HEK293 (cell line): ENCODE data around the gene MYO9B.

Experiments
- CTCF ChIP-seq: fragments of 450-650 bp; formaldehyde crosslinking; IDR thresholded peaks from 2 replicates; pipeline ENCODE4 v1.5.1; 2016; ENCODE audit warnings: missing biosample characterization, missing genetic modification characterization
- ZNF140 ChIP-seq: fragments of 450-650 bp; formaldehyde crosslinking; IDR thresholded peaks from 2 replicates; pipeline ENCODE4 v1.5.1; 2016; ENCODE audit warnings: missing biosample characterization, missing genetic modification characterization

DNA sequence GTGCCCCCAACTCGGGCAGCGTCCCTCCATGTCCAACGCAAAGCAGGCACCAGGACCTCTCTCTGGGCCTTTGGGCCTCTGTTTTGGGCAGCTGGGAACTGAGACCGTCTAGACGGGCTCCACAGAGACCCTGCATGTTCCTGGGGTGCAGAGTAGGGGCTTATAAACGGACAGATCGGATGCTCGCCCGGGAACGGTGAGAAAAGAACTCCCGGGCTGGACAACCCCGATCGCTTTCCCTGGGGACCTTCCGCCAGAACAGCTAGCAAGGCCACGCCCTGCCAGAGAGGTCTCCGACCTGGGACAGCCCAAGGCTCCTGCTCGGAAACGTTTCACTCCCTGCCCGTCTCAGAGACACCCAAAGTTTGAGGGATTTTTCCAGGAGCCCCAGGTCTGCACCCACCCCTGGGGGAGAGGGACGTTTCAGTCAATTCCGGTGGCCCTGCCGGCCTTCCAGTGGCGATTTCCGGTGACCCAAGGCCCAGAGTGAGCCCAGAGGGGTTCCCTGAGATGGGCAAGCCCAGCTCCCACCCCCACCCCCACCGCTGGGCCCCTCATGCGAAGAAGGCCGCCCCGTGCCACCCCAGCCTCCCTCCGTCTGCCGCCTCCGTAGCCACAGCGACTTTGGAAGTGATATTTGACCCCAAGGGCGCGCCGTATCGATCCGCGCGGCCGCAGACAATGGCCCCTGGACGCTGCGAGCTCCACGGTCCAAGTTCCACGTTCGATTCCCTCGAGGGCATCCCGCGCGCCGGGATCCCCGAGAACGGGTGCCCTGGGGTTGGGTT lies 168.4 kb downstream of the MYO9B start:
- no peak for TF ChIP-seq ZNF140 (tag by site-specific recombination)
- no peak for TF ChIP-seq CTCF
